ENCODE results near the gene SIAH3.

GRCh38 chr13:45878966-45879365 is 27.4 kb upstream of the SIAH3 start:
- TF ChIP-seq, protein P1, sequence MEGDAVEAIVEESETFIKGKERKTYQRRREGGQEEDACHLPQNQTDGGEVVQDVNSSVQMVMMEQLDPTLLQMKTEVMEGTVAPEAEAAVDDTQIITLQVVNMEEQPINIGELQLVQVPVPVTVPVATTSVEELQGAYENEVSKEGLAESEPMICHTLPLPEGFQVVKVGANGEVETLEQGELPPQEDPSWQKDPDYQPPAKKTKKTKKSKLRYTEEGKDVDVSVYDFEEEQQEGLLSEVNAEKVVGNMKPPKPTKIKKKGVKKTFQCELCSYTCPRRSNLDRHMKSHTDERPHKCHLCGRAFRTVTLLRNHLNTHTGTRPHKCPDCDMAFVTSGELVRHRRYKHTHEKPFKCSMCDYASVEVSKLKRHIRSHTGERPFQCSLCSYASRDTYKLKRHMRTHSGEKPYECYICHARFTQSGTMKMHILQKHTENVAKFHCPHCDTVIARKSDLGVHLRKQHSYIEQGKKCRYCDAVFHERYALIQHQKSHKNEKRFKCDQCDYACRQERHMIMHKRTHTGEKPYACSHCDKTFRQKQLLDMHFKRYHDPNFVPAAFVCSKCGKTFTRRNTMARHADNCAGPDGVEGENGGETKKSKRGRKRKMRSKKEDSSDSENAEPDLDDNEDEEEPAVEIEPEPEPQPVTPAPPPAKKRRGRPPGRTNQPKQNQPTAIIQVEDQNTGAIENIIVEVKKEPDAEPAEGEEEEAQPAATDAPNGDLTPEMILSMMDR (IDR thresholded peaks at IDR 0.05; ENCODE audit: low read depth, low read length, missing input control): no peak
- TF ChIP-seq GABPA (IDR thresholded peaks at IDR 0.05 in 1 of 2, conservative IDR thresholded peaks at IDR 0.05 in 1 of 2) (no peak), TAF1 (conservative IDR thresholded peaks at IDR 0.05) (no peak), JUND (IDR thresholded peaks at IDR 0.05) (no peak), SP1 (IDR thresholded peaks at IDR 0.05) (no peak), FOXA2 (IDR thresholded peaks at IDR 0.05) (no peak), EGR1 (IDR thresholded peaks at IDR 0.05; ENCODE audit: low read depth in 2 of 2) (no peak), RAD21 (IDR thresholded peaks at IDR 0.05) (no peak), FOXA1 (IDR thresholded peaks at IDR 0.05) (no peak), ZBTB33 (IDR thresholded peaks at IDR 0.05) (no peak), YY1 (IDR thresholded peaks at IDR 0.05) (no peak)
- TF ChIP-seq, protein P2, sequence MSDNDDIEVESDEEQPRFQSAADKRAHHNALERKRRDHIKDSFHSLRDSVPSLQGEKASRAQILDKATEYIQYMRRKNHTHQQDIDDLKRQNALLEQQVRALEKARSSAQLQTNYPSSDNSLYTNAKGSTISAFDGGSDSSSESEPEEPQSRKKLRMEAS (IDR thresholded peaks at IDR 0.05): no peak
- TF ChIP-seq, protein P3, sequence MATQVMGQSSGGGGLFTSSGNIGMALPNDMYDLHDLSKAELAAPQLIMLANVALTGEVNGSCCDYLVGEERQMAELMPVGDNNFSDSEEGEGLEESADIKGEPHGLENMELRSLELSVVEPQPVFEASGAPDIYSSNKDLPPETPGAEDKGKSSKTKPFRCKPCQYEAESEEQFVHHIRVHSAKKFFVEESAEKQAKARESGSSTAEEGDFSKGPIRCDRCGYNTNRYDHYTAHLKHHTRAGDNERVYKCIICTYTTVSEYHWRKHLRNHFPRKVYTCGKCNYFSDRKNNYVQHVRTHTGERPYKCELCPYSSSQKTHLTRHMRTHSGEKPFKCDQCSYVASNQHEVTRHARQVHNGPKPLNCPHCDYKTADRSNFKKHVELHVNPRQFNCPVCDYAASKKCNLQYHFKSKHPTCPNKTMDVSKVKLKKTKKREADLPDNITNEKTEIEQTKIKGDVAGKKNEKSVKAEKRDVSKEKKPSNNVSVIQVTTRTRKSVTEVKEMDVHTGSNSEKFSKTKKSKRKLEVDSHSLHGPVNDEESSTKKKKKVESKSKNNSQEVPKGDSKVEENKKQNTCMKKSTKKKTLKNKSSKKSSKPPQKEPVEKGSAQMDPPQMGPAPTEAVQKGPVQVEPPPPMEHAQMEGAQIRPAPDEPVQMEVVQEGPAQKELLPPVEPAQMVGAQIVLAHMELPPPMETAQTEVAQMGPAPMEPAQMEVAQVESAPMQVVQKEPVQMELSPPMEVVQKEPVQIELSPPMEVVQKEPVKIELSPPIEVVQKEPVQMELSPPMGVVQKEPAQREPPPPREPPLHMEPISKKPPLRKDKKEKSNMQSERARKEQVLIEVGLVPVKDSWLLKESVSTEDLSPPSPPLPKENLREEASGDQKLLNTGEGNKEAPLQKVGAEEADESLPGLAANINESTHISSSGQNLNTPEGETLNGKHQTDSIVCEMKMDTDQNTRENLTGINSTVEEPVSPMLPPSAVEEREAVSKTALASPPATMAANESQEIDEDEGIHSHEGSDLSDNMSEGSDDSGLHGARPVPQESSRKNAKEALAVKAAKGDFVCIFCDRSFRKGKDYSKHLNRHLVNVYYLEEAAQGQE (IDR thresholded peaks at IDR 0.05): no peak

Measured in liver (tissue), 3 donors.